GM19372 (cell line): ENCODE data around the gene TAMALIN.

ENCODE experiments used
- ATAC-seq: cut with Tn5 transposase; IDR thresholded peaks from one replicate; pipeline ENCODE4 v1.9.1; 2021; ENCODE audit warnings: mild to moderate bottlenecking, low read depth, moderate library complexity; ENCODE audit not compliant: unreplicated experiment

Gene TAMALIN

GRCh38 chr12:52063981-52064649, 57.4 kb downstream of the TAMALIN start:
- no peak for ATAC-seq
